MG63 (cell line): ENCODE data around the gene TCF4. TPM values are rescaled to one million over a fixed set of nuclear protein-coding genes. Genes with fewer than 3 reads are reported as not detected.

Experiments
- DNase-seq: peaks from one replicate; pipeline ENCODE4 v3.0.0-alpha.2; 2020
- H3K27me3 ChIP-seq: fragments of 250-450 bp; sonication (Bioruptor Pico); 2 replicates; pipeline ENCODE4 v1.5.1; 2020; ENCODE audit warnings: mild to moderate bottlenecking, moderate library complexity
- H3K36me3 ChIP-seq: fragments of 250-450 bp; sonication (Bioruptor Pico); 2 replicates; pipeline ENCODE4 v1.5.1; 2020; ENCODE audit warnings: mild to moderate bottlenecking, moderate library complexity
- H3K4me3 ChIP-seq: fragments of 250-450 bp; sonication (Bioruptor Pico); 2 replicates; pipeline ENCODE4 v1.5.1; 2020; ENCODE audit warnings: mild to moderate bottlenecking, moderate library complexity
- H3K9me3 ChIP-seq: fragments of 250-450 bp; sonication (Bioruptor Pico); 2 replicates; pipeline ENCODE4 v1.5.1; 2020; ENCODE audit warnings: mild to moderate bottlenecking, moderate library complexity
- total RNA-seq: library from RNA; depleted of rRNA; stranded (reverse); fragments of >200 nt; shearing (Covaris generic); gene quantifications from 2 replicates; pipeline ENCODE4 v1.2.3, GENCODE V29; 2014; ENCODE audit warnings: low replicate concordance

The TCF4 gene
- total RNA-seq, 1 experiment from 2014 or later, result 20.3 TPM

DNA sequence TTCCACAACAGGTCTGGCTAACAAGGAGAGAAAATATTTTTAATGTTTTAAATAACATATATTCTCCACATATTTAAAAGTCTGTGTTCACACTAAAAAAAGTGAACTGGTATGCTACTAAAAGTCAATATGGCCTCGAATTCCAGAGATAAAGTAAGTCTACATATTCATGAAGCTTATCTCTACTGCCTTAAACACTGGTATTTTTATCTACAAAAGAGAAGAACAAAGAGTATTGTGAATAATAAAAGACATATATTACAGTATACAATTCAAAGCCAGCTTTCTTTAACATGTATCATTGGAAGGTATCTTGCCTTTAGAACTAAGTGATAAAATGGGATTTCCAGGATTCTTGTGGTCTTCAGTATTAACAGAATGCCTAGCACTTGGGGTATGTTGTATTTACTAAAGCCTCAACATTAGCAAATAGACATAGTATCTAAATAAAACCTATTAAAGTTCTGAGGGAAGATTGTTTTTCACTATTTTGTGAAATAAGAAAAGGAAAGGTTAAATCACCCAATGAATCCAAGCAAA lies 325.9 kb downstream of the TCF4 start:
- no peak overlapping the region for H3K4me3 ChIP-seq
- no peaks in the 10 kb centered on the region for H3K9me3 ChIP-seq
- H3K36me3 ChIP-seq, result peaks cover 3% of the 10 kb centered on the region
- DNase-seq, result no peak
- H3K27me3 ChIP-seq, result no peaks in the 10 kb centered on the region

DNA sequence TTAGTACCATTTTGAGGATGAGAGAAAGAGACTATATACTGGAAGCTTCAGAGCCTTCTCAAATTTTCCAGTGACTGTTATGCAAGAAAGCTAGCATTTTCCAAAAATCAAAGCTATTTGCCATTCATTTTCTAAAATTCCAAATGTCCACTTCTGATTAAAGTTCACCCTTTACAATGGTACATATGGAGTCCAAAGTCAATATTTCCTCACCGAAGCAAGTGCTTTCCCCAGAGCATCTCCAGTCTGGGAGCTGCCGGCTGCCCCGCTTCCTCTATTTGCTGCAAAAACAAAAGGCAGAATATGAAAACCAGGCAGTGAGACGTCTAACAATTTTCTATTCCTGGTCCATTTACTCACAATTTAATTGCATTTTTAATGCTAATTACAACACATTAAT lies 326.7 kb downstream of the TCF4 start:
- H3K36me3 ChIP-seq, result peaks cover 3% of the 10 kb centered on the region
- H3K27me3 ChIP-seq, result no peaks in the 10 kb centered on the region
- no peaks in the 10 kb centered on the region for H3K9me3 ChIP-seq
- H3K4me3 ChIP-seq, result no peak overlapping the region
- no peak for DNase-seq

- Histone ChIP-seq H3K9me3 (no peaks in the 10 kb centered on the region; the same call in 1 of the 2 replicates), H3K36me3 (peaks cover 12% of the 10 kb centered on the region; the same call in 1 of the 2 replicates), H3K4me3 (no peak overlapping the region), H3K27me3 (no peaks in the 10 kb centered on the region)
- DNase-seq, result no peak
Observed at GRCh38 chr18:55258088-55258487, 329.9 kb downstream of the TCF4 start.

- no peak overlapping the region for H3K4me3 ChIP-seq
- peaks cover 12% of the 10 kb centered on the region; the same call in 1 of the 2 replicates for H3K36me3 ChIP-seq
- no peak for DNase-seq
- no peaks in the 10 kb centered on the region for H3K27me3 ChIP-seq
- no peaks in the 10 kb centered on the region; the same call in 1 of the 2 replicates for H3K9me3 ChIP-seq
Observed at GRCh38 chr18:55256929-55257289, 331.1 kb downstream of the TCF4 start.

GRCh38 chr18:55256226-55256928 lies 331.6 kb downstream of the TCF4 start:
- DNase-seq, result no peak

GRCh38 chr18:55253814-55254213 lies 334.2 kb downstream of the TCF4 start:
- no peaks in the 10 kb centered on the region; the same call in 1 of the 2 replicates for H3K9me3 ChIP-seq
- H3K27me3 ChIP-seq, result no peaks in the 10 kb centered on the region
- H3K36me3 ChIP-seq, result peaks cover 12% of the 10 kb centered on the region; the same call in 1 of the 2 replicates
- no peak for DNase-seq
- no peak overlapping the region for H3K4me3 ChIP-seq

More at GRCh38 chr18:55256226-55256928, 331.6 kb downstream of the TCF4 start:
- no peaks in the 10 kb centered on the region for H3K27me3 ChIP-seq
- peaks cover 12% of the 10 kb centered on the region; the same call in 1 of the 2 replicates for H3K36me3 ChIP-seq
- H3K4me3 ChIP-seq, result no peak overlapping the region
- H3K9me3 ChIP-seq, result no peaks in the 10 kb centered on the region; the same call in 1 of the 2 replicates

GRCh38 chr18:55252901-55253300 lies 335.1 kb downstream of the TCF4 start:
- H3K4me3 ChIP-seq, result no peak overlapping the region
- H3K36me3 ChIP-seq, result peaks cover 12% of the 10 kb centered on the region; the same call in 1 of the 2 replicates
- H3K9me3 ChIP-seq, result no peaks in the 10 kb centered on the region; the same call in 1 of the 2 replicates

DNA sequence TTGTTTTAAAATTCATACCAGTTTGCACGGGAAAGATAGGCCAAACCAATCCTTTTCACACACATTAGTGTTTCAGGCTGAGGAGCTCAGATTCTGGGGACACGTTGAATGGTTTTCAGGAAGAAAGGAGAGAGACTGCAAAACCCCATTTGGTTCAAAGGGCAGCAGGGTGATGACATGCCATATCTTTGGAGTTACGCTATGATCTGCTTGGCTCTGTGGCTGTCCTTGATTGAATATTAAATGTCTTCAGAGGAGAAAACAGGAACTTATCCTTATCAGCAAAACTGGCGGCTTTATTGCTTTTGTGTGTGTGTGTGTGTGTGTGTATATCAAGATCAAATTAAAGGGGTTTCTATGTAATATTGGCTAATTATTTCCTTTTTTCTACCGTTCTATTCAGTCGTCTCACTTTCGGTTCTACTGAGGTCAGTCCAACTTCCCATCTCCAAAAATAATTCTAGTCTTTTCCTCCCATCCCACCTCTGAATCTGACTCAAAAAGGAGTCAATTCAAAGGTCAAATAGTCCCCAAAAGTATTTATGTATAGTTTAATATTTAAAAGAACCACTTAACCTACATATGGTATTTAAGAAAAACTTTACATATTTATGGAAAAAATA lies 335.8 kb downstream of the TCF4 start:
- H3K9me3 ChIP-seq, result no peaks in the 10 kb centered on the region; the same call in 1 of the 2 replicates
- H3K27me3 ChIP-seq, result no peaks in the 10 kb centered on the region
- H3K4me3 ChIP-seq, result no peak overlapping the region
- DNase-seq, result no peak
- H3K36me3 ChIP-seq, result peaks cover 12% of the 10 kb centered on the region; the same call in 1 of the 2 replicates

More at GRCh38 chr18:55252901-55253300, 335.1 kb downstream of the TCF4 start:
- DNase-seq, result no peak
- H3K27me3 ChIP-seq, result no peaks in the 10 kb centered on the region

GRCh38 chr18:55251254-55251971 lies 336.6 kb downstream of the TCF4 start:
- Histone ChIP-seq H3K9me3 (no peaks in the 10 kb centered on the region; the same call in 1 of the 2 replicates), H3K36me3 (peaks cover 12% of the 10 kb centered on the region; the same call in 1 of the 2 replicates), H3K4me3 (no peak overlapping the region), H3K27me3 (no peaks in the 10 kb centered on the region)
- no peak for DNase-seq

- Histone ChIP-seq H3K27me3 (no peaks in the 10 kb centered on the region), H3K4me3 (no peak overlapping the region), H3K36me3 (peaks cover 12% of the 10 kb centered on the region; the same call in 1 of the 2 replicates), H3K9me3 (no peaks in the 10 kb centered on the region; the same call in 1 of the 2 replicates)
- DNase-seq, result no peak
Observed at GRCh38 chr18:55250768-55251173, 337.2 kb downstream of the TCF4 start.

- no peaks in the 10 kb centered on the region for H3K27me3 ChIP-seq
- H3K9me3 ChIP-seq, result no peaks in the 10 kb centered on the region; the same call in 1 of the 2 replicates
- H3K36me3 ChIP-seq, result peaks cover 8% of the 10 kb centered on the region; the same call in 1 of the 2 replicates
- no peak for DNase-seq
- H3K4me3 ChIP-seq, result no peak overlapping the region
Observed at GRCh38 chr18:55249550-55249949, 338.4 kb downstream of the TCF4 start.

DNA sequence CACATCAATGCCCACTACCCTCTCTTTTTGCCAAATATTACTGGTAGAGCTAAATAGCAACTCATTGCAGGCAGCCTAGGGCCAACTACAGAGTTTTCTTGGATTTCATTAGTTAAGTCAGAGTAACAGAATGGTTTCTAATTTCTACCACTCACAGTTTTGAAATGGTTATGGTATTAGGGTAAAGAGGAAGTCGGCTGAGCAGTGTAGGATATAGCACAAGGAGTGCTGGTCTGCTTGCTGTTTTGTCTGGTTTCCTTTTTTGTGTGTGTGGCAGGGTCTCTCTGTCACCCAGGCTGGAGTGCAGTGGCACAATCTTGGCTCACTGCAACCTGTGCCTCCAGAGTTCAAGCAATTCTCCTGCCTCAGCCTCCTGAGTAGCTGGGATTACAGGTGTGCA lies 339.5 kb downstream of the TCF4 start:
- H3K4me3 ChIP-seq, result no peak overlapping the region
- H3K27me3 ChIP-seq, result no peaks in the 10 kb centered on the region
- no peak for DNase-seq
- H3K9me3 ChIP-seq, result no peaks in the 10 kb centered on the region
- no peaks in the 10 kb centered on the region for H3K36me3 ChIP-seq

DNA sequence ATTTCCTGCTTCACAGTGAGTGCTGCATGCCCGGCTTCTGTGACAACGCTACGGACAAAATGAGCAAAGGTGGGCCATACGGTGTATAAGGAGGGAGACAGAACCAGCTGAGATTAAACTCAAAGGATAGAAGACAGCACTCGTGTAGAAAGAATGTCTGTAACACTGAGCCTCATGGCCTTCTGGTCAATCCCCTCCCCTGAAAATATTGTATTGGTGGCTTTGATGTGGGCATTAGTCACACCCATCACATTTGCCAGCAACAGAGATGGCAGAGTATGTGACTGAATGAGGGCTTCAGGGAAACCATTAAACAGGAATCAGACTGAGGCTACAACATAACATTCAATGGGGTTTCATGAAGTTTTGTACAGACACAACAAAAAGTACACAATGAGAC lies 341.0 kb downstream of the TCF4 start:
- H3K36me3 ChIP-seq, result no peaks in the 10 kb centered on the region; the same call in 1 of the 2 replicates
- H3K27me3 ChIP-seq, result no peaks in the 10 kb centered on the region
- peak; percentile 26 for DNase-seq

DNA sequence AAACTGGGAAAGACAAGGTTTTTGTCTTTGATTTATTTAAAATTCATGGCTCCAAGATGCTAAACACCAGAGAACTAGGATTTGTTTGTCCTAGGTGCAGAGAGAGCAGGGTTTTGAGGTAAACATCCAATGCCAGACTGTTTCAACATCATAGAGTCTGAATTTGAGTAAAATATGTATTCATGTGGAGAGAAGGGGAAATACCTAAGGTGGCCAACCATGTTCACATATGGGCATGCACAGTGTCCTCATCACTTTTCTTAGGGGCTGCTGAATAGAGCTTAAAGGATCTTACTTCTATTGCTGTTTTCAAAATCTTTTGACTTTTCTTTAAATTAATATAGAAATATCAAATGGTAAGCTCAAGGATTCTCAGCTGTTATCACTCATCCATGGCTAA lies 341.7 kb downstream of the TCF4 start:
- no peaks in the 10 kb centered on the region for H3K9me3 ChIP-seq
- no peaks in the 10 kb centered on the region; the same call in 1 of the 2 replicates for H3K36me3 ChIP-seq
- H3K4me3 ChIP-seq, result no peak overlapping the region
- H3K27me3 ChIP-seq, result no peaks in the 10 kb centered on the region
- no peak for DNase-seq

More for the DNA sequence above, 341.0 kb downstream of the TCF4 start:
- Histone ChIP-seq H3K9me3 (no peaks in the 10 kb centered on the region), H3K4me3 (no peak overlapping the region)

- H3K36me3 ChIP-seq, result no peaks in the 10 kb centered on the region; the same call in 1 of the 2 replicates
- H3K4me3 ChIP-seq, result no peak overlapping the region
- H3K9me3 ChIP-seq, result no peaks in the 10 kb centered on the region
- DNase-seq, result peak; percentile 15
- no peaks in the 10 kb centered on the region for H3K27me3 ChIP-seq
Observed at GRCh38 chr18:55245211-55245614, 342.8 kb downstream of the TCF4 start.

- no peak for DNase-seq
- Histone ChIP-seq H3K4me3 (no peak overlapping the region), H3K36me3 (no peaks in the 10 kb centered on the region; the same call in 1 of the 2 replicates), H3K9me3 (no peaks in the 10 kb centered on the region), H3K27me3 (no peaks in the 10 kb centered on the region)
Observed at GRCh38 chr18:55244546-55244945, 343.4 kb downstream of the TCF4 start.
